Fibroblast of lung (primary cell): ENCODE results near the gene CCDC7.

Experiments used
- CTCF ChIP-seq, 2 donors: IDR thresholded peaks in 1 of 2; conservative IDR thresholded peaks in 1 of 2; 1 replicate in 1 of 2; 2 replicates in 1 of 2; pipeline ENCODE4 v1.5.1; 2011 to 2012; ENCODE audit warnings: low read length in 2 of 2, control low read depth in 1 of 2, inconsistent platforms in 1 of 2, low read depth in 1 of 2, mild to moderate bottlenecking in 1 of 2
- EZH2 ChIP-seq: IDR thresholded peaks from 2 replicates; pipeline ENCODE4 v1.5.1; 2012; ENCODE audit warnings: low read length, control low read depth, mild to moderate bottlenecking; ENCODE audit errors: missing control alignments

DNA sequence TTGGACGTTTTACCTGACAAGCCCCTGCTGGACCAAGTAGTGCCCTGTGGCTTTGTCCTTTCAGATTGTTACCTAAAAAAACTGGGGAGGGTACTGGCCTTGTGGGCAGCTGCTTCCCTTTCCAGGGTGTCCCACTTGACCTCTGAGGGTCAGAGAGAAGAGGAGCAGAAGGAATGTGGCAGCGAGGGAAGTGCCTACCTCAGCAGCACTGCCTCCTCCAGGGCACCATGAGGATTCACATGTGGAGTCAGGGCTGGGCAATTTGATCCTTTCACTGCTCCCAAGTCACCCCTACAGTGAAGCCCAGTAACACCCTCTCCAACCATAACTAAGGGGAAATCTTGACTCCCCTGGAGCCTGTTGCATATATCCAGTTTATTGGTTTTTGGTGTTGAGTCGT lies 447.5 kb downstream of the CCDC7 start:
- no peak for TF ChIP-seq CTCF (conservative IDR thresholded peaks at IDR 0.05 in 1 of 2, IDR thresholded peaks at IDR 0.05 in 1 of 2; ENCODE audit: low read depth in 1 of 2, low read length in 2 of 2)
- TF ChIP-seq EZH2, result no peak
